Cerebellar nuclear complex (tissue), 1 donor: Measurements from ENCODE around the gene TMEM205.
"Not testable (repeated sequence)": the region's sequence is repeated elsewhere in the genome, so short reads cannot be mapped to it uniquely, and the experiment has no call there.

ENCODE experiments used
- DNase-seq, 2 experiments: peaks; one replicate each; lab custom pipeline; 2025; lab: John Stamatoyannopoulos, UW

Gene TMEM205

DNA sequence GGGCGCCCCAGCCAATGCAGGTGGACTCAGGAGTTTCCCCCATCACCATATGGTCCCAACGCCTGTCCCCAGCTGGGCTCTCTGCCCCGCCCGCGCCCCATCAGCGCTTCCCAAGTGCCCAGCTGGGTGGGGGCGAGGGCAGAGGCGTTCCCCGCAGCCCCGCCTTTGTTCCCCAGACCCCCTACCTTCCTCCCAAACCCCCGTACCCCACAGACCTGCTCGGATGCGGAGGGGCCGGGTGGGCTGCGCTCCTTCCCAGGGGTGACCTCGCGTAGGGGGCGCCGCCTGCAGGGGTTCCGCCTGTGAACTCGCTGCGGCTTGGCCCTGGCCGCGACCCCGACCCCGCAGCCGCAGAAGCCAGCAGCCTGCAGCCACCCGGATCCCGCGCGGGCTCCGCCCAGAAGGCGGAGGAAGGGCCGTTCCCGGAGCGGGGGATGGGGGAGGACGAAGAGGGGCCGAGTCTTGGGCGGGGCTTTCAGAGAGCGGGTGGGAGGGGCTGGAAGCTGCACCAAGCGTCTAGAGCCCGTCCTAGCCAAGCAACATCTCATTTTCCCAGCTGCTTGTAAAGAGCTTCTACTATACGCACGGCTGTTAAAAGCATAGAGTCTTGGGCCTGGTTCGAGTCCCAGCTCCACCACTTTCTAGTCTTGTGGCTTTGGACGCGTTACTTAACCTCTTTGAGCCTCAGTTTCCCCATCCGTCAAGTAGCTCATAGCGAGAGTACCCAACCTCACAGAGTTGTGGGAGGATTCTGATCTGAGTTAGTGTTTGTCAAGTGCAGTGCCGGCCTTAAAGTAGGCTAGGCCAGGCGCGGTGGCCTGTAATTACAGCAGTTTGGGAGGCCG, 6.6 kb downstream of the TMEM205 start, which contains the start of gene RAB3D:
Gene RAB3D (minus strand): TSS at position 404 of the 845 bp plus-strand sequence. CDS start 2,258 bp downstream, outside the sequence.
- peak in 1 of 2 experiments; percentile 48 for DNase-seq

DNA sequence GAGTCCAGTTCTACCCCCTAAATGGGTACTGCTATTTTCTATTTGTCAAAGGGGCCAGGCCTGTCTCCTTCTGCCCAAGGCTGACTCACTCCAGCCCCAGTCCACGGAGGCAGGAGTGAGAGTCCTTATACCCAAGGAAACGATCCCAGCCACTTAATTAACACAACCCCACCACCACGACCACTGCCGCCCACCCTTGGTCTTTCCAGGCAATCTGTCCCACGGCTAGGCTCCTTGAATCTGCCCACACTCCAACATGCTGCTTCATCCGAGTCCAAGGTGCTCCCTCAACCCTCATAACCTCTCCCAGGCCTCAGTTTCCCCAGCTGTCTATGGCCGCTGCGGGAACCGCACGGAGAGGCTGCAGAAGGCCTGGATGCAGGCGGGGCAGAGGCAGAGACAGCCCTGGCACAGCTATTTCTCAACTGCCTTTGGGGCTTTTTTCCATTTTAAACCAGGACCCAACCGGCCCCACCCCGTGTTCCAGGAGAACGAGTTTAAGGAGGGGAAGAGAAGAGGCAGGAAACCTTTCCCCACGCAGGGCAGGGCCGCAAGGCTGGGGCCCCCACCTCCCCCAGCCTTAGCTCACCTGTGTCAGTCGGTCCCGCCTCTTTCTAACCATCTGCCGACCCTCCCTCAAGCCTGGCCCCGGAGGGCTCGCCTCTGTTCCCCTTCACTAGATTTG, 7.4 kb downstream of the TMEM205 start:
- no peak for DNase-seq

DNA sequence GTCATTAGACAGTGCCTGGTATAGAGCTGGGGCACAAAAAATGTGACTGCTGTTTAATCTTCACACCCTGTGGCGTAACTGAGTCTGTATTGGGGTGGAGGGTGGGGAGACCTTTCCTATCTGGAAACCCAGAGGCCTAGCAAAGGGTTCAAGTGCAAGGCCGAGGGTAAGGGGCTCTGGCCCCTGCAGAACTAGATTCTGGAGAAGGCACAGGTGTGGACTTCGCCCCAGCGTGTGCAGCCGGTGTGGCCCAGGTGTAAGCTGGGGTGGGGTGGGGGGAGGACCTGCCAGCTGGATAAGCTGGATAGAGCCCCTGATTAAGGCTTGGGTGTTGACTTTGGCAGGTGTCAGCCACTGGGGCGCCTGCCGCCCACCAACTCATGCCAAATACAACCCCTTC, 7.9 kb downstream of the TMEM205 start:
- DNase-seq = no peak

DNA sequence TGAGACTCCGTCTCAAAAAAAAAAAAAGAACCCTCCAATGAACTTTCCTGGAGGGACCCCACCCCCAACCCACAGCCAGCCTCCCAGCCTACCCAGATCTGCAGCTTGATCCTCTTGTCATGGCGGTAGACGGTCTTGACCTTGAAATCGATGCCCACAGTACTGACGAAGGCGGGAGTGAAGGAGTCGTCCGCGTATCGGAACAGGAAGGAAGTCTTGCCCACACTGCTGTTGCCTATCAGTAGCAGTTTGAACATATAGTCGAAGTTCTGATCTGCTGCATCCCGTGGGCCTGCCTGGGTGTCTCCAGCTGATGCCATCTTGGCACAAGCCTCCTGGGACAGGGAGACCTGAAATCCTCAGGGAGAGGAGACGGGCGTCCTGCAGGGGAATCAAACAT, 9.0 kb downstream of the TMEM205 start:
- no peak for DNase-seq

DNA sequence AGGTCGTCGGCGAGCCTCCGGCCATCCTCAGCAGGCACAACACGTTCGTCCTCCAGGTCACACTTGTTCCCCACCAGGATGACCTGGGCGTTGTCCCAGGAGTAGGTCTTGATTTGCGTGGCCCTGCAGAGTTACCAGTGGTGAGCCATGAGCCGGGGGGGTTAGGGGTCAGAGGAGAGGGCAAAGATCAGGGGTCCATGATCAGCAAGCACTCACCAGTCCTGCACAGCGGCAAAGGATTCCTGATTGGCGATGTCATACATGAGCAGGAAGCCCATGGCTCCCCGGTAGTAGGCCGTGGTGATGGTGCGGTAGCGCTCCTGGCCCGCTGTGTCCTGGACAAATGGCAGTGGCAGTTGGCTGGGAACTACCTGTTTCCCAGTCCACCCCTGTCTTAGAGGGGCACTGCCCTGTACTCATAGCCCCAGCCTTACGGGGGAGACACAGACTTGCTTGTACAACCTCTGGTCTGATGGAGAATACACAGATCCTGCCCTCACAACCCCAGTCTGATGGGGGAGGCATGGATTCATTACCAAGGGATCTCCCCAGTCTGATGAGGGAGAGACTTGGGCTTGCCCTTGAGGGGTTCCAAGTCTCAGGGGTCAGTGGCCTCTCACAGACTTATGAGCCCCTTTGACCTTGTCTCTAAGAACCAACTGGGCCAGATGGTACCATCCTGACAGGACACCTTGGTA, 10.5 kb downstream of the TMEM205 start:
- DNase-seq = no peak

DNA sequence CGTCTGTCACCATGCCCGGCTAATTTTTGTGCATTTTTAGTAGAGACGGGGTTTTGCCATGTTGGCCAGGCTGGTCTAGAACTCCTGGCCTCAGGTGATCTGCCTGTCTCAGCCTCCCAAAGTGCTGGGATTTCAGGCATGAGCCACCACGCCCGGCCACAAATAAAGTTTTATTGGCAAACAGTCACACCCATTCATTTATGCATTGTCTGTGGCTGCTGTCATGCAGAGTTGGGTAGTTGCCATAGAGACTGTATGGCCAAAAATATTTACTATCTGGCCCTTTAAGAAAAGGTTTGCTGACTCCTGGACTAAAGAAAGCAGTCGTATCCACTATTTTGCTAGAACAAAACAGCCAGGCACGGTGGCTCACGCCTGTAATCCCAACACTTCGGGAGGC, 12.2 kb downstream of the TMEM205 start:
- not testable (repeated sequence) for DNase-seq

DNA sequence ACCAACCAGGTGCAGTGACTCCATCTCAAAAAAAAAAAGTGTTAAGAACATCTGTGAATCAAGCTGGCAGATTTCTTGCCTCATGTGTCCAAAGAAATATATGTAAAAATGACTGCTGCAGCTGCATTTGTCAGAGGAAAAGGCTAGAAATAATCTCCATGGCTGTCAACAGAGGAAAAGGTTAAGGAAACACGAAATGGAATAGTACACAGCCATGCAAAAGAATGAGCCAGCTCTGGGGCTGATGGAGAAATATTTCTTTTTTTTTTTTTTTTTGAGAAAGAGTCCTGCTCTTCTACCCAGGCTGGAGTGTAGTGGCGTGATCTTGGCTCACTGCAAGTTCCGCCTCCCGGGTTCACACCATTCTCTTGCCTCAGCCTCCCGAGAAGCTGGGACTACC, 13.2 kb downstream of the TMEM205 start:
- DNase-seq = no peak

DNA sequence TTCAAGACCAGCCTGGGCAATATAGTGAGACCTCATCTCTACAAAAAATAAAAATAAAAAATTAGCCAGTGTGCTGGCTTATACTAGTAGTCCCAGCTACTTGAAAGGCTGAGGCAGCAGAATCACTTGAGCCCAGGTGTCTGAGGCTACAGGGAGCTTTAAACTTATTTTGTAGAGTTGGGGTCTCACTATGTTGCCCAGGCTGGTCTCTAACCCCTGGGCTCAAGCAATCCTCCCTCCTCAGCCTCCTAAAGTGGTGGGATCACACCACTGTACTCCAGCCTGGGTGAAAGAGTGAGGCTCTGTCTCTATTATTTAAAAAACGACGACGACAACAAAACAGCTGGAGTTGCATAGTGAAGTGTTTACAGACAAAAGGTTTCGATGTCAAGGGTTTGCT, 14.6 kb downstream of the TMEM205 start:
- no peak for DNase-seq

DNA sequence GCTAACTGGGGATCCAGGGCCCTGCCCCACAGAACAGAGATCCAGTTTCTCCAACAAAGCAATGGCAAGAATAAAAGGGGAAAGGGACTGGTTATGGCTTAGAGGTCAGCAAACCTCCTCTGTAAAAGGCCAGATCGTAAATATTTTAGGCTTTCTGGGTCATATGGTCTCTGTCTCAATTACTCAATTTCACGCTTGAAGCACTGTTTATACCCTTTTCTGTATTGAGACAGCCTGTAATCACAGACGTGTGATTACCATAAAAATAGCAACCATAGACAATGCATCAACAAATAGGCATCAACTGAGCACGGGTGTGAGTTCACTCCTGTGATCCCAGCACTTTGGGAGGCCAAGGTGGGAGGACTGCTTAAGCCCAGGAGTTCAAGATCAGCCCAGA, 15.9 kb downstream of the TMEM205 start:
- no peak for DNase-seq

DNA sequence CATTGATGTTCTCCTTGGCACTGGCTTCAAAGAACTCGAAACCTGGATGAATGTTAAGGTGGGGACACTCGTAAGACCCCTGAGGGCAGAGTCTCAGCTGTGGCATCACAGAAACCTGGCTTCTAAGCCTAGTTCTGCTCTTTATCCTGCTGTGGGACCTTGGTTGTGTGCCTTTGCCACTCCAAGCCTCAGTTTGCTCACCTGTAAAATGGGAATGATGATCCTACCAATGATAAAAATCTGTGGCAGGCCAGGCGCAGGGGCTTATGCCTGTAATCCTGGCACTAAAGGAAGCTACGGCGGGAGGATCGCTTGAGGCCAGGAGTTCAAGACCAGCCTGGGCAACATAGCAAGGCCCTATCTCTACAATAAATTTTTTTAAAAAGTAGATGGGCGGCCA, 20.5 kb downstream of the TMEM205 start:
- no peak for DNase-seq

DNA sequence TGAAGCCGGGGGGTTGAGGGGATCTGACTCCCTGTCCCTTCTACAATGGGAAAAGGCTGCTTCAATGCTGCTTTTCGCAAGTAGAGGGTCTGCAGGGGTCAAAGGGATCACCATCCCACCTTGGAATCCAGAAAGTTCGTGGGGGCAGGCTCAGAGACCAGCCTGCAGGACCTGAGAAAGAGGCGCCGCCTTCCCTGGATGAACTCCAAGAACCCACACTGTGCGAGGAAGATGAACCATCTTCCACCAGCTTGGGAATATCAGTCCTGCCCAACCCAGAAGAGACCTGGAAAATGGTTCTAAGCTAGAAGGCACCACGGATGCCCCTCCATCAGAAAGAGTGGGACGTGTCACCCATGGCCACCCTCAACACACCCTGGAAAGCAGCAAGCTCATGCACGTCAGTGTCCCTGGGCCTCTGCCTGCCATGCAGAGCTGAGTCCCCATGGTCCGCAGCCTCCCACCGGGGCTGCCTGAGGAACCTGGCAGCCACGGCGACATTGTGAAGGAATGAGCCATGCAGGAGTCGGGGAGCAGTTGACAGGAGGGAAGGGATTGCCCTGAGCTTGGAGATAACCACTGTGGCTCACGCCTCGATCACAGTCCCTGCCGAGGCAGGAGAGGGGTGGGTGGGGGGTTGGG, 21.2 kb downstream of the TMEM205 start:
- no peak for DNase-seq

DNA sequence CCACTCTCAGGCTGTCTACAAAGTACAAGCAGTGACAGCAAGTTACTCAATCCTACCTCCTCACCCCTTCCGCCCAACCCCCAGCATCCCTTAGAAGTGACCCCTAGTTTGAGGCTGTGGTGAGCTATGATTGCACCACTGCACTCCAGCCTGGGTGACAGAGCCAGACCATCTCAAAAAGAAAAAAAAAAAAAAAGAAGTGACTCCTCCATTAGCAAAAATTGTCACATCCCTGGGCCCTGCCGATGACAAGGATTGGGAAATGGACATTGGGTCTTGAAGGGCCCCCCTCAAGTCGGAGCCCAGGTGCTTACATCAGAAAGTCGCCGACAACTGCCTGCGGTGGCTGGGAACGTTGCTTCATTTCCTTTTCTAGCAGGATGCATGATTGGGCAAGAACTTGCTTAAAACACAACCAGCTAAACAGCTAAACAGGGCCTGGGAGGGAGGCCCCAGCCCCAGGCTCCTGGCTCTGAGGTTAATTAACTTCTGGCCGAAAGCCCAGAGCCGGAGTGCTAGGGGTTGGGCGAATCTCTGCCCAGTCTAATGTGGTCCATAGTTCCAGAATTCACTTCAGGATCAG, 21.9 kb downstream of the TMEM205 start:
- DNase-seq = peak in 1 of 2 experiments; percentile 30

DNA sequence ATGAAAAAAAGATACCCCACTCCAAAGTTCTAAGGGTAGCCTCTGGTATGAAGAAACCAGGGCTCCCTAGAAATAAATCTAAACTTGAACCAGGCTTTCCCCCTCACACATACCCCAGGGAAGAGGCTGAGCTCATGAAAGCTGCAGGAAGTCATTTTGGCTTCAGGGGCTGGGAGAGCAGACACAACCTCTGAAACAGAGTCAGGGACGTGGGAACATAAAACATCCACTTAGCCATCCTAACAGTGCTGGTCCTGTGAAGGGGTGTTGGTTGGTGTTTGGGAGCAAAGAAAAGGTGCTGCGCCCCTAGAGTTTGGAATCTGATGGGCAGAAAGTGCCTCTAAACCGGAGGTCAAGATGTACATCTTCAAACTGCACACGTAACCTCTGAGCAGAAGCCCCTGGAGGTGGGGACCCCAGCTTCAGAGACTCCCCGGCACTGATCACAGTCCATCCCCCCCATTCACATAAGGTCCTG, 22.4 kb downstream of the TMEM205 start:
- DNase-seq = no peak

DNA sequence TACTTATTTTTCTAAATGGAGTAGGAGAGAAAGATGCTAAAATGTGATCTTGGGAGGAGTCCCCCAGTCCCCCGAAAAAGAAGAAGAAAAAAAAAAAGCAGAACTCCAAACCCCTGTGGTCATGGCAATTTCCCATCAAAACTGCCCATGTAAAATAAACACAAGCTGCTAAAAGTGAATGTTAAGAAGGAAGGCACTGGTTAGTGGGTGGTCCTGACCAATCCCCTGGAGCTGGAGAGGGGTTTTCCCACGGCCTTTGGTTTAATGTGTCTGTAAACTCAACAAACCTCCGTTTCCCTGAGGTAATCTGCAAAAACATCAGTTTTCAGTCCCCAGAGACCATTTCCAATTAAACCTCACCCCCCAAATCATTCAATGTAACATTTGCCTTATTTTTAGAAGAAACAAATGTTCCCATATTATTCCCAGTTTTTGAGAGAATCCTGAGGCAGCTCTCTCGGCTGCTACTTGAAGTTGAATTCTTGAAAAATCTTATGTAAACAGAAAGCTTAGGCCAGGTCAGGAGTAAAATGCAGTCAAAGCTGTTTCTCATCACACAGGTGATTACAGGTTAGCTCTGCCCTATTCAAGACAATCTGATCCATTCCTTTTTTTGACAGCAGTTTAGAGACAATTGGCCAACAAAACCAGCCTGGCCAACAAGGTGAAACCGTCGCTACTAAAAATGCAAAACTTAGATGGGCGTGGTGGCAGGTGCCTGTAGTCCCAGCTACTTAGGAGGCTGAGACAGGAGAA, 23.6 kb downstream of the TMEM205 start:
- no peak for DNase-seq

DNA sequence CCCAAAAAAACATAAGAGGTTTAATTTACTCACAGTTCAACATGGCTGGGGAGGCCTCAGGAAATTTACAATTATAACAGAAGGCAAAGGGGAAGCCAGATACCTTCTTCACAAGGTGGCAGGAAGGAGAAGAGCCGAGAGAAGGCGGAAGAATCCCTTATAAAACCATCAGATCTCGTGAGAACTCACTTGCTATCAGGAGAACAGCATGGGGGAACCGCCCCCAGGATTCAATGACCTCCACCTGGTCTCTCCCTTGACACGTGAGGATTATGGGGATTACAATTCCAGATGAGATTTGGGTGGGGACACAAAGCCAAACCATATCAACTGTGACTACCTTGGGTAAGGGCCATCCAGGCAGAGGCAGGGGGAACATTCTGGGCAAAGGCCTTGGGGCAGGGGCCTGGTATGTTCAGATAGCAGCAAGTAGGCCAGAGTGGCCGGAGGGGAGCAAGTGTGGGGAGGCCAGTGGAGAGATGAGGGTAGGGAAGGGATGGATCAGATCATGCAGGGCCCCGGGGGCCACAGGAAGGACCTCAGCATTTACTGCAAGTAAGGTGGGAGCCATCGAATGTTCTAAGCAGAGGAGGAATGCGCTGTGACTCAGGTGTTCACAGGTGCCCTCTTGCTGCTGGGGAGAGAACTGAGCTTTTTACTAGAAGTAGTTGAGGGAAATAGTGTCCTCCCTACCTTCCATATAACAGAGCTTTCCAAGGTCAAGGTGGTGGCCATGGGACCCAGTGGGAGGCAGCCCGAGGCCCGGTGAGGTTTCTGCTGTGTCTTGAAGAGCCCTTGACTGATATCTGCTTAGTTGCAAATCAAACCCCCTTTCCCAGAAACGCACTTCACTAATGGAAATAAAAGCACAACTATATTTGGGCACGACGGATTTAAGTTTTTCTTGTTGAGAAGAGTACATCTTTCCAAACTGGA, 24.6 kb downstream of the TMEM205 start:
- no peak for DNase-seq

DNA sequence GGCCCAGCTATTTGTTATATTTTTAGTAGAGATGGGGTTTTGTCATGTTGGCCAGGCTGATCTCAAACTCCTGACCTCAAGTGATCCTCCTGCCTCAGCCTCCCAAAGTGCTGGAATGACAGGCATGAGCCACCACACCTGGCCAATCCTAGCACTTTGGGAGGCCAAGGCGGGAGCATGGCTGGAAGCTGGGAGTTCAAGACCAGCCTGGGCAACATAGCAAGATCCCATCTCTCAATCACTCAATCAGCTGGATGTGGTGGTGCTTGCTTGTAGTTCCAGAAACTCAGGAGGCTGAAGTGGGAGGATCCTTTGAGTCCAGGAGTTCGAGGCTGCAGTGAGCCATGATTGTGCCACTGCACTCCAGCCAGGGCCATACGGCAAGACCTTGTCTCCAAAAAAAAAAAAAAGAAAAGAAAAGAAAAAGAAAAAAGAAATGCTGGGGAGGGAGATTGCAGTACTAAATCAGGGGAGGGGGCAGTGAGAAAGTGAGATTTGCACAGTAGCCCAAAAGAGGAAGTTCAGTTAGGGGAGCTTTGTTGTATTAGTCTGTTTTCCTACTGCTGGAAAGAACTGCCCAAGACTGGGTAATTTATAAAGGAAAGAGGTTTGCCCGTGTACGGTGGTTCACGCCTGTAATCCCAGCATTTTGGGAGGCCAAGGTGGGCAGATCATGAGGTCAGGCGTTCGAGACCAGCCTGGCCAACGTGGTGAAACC, 25.6 kb downstream of the TMEM205 start:
- DNase-seq = not testable (repeated sequence)

DNA sequence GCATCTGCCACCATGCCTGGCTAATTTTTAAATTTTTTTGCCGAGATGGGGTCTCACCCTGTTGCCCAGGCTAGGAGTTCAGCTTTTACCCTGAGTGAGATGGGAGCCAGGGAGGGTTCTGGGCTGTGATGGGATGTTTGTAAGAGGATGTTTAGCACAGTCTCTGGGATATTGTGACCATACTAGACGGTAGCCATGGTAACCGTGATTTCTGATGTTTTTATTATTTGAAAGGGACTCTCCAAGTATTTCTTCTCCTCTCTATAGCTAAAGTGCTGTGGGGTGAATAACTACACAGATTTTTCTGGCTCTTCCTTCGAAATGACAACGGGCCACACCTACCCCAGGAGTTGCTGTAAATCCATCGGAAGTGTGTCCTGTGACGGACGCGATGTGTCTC, 39.7 kb downstream of the TMEM205 start:
- no peak for DNase-seq

DNA sequence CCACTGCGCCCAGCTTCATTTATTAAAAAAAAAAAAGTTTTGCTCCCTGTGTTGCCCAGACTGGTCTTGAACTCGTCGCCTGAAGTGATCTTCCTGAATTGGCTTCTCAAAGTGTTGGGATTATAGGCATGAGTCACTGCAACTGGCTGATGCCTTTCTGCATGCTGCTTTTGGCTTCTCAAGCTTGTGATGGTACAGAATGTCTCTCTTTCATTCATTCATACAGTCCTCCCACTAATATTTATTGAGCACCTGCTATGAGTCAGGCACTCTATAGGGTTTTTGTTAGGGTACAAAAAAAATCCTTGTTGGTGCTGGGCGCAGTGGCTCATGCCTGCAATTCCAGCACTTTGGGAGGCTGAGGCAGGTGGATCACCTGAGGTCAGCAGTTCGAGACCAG, 41.1 kb downstream of the TMEM205 start:
- DNase-seq = no peak

DNA sequence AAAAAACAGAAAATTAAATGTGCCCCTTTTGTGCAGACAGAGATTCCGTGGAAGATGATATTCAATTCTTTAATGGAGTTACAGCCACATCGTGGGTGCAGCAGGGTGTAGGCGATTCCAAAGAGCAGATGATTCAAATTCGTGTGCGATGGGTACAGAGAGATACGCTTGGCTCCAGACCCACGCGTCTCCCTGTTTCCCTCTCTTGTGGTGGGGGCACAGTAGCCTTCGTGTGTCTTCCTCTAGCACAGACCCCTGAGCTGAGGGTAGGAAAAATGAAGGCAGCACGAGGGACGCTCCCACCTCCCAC, 45.3 kb downstream of the TMEM205 start:
- DNase-seq = no peak
